ENCODE data around the gene BCOR.

BCOR gene

DNA sequence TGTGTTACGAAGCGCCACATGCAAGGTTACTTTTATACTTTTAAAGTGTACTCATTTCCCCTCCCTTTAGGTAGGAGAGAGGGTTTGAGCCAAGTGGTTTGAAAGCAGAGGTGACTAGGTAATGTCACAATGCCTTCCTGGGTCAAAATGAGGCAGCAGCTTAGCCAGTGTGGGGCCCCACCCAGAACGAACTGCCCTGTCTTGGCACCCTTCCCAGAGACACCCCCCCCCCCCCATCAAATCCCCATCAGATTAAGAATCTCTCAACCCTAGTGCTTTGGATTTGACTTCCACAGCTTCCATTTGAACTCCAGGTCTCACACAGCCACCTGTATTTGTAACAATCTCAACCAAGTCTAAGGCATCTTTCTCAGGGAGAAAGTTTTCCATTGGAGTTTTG is 31.1 kb downstream of the BCOR start:
- DNase-seq (ENCODE audit: extremely low read depth in 1 of 2, low read depth in 1 of 2): no peak

- peak in 1 of 2 donors; percentile 12 for DNase-seq (ENCODE audit: extremely low read depth in 1 of 2, low read depth in 1 of 2)
Measured at GRCh38 chrX:40065296-40066046, 32.3 kb downstream of the BCOR start.

GRCh38 chrX:40064055-40064597 is 33.6 kb downstream of the BCOR start:
- DNase-seq (ENCODE audit: extremely low read depth in 1 of 2, low read depth in 1 of 2): no peak

DNA sequence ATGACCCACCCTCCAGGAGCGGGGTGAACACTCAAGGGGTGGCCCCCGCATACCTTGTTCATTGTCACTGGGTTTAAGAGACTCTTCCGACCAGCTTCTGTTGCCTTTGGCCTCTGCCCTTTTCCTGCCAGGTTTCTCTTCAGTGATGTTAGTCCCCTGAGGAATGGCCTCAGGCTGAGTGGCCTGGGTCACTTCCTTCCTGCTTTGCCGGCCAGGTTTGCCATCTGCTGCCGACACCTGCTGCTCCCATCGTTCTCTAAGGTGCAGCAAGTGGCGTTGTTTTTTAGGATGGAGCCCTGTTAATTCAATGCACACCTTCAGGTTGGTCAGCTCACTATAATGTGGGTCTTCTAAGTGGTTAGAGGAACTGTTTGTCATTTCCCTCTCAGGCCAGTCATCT is 34.2 kb downstream of the BCOR start:
- DNase-seq (ENCODE audit: extremely low read depth in 1 of 2, low read depth in 1 of 2): no peak

GRCh38 chrX:40062525-40063155 is 35.1 kb downstream of the BCOR start:
- DNase-seq (ENCODE audit: extremely low read depth in 1 of 2, low read depth in 1 of 2): no peak

GRCh38 chrX:40061871-40062524 is 35.8 kb downstream of the BCOR start:
- no peak for DNase-seq (ENCODE audit: extremely low read depth in 1 of 2, low read depth in 1 of 2)

- no peak for DNase-seq (ENCODE audit: extremely low read depth in 1 of 2, low read depth in 1 of 2)
Measured at GRCh38 chrX:40061005-40061404, 36.8 kb downstream of the BCOR start.

DNA sequence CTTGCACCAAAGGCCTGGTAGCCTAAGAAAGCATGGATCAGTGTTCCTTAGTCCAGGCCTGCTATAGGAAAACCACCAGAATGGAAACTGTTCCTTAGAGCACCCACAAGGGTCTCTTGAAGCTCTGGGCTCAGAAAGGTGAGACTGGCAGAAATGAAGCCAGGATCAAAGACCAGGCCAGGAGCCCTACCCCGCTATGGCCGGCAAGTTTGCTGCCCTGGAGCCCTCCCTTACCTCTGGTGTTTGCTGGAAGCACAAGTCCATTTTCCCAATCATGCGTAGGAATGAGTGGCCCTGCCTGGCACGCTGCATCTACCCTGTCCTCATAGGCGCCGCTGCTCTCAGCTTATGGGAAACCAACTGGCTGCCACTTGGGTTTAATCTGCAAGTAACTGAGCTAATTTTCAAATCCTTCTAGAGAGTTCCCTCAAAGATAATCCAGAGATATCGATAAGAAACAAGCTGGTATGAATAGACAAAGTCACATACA is 37.4 kb downstream of the BCOR start:
- no peak for DNase-seq (ENCODE audit: extremely low read depth in 1 of 2, low read depth in 1 of 2)

DNA sequence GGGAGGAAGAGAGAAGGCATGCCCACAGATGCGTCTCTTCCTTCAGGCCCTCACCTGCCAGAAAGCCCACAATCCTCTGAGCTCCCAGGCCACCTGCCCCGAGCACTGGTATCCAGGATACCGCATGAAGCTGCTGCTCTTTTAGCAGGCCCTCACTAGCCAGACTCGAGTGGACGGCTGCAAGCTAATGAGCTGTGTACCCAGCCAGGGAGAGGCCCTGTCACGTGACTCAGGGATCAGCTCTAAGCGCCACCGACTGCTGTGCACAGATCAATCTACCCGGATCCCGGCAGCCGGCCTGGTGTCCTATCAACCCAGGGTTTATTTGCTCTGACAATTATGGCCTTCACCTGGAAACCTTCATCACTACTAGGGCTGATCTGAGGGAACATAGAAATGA is 39.0 kb downstream of the BCOR start:
- DNase-seq (ENCODE audit: extremely low read depth in 1 of 2, low read depth in 1 of 2): no peak

GRCh38 chrX:40057405-40057804 is 40.4 kb downstream of the BCOR start:
- DNase-seq (ENCODE audit: extremely low read depth in 1 of 2, low read depth in 1 of 2): no peak

- DNase-seq (ENCODE audit: extremely low read depth in 1 of 2, low read depth in 1 of 2): no peak
Measured at GRCh38 chrX:40056420-40056819, 41.3 kb downstream of the BCOR start.

GRCh38 chrX:40055495-40055894 is 42.3 kb downstream of the BCOR start:
- no peak for DNase-seq (ENCODE audit: extremely low read depth in 1 of 2, low read depth in 1 of 2)

GRCh38 chrX:40054793-40055192 is 43.0 kb downstream of the BCOR start:
- DNase-seq (ENCODE audit: extremely low read depth in 1 of 2, low read depth in 1 of 2): no peak

DNA sequence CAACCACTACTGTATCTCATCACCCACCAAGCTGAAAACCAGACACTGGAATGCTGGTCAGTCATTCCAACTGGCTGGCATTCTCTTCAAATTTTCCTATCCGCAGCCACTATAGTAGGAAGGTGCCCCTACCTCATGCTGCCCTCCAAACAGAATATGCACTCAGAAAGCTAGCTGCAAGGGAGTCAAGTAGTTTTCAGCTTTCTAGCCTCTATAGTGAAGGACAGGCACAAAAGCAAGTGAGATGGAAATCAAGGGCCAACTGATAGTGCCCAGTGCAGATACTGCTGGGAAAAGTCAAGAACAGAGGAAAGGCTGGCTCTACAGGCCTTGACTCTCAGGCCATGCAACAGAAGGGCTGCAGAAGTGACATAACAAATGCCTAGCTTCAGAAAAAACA is 47.2 kb downstream of the BCOR start:
- no peak for DNase-seq (ENCODE audit: extremely low read depth in 1 of 2, low read depth in 1 of 2)

GRCh38 chrX:40049084-40049641 is 48.6 kb downstream of the BCOR start:
- DNase-seq (ENCODE audit: extremely low read depth in 1 of 2, low read depth in 1 of 2): no peak

DNA sequence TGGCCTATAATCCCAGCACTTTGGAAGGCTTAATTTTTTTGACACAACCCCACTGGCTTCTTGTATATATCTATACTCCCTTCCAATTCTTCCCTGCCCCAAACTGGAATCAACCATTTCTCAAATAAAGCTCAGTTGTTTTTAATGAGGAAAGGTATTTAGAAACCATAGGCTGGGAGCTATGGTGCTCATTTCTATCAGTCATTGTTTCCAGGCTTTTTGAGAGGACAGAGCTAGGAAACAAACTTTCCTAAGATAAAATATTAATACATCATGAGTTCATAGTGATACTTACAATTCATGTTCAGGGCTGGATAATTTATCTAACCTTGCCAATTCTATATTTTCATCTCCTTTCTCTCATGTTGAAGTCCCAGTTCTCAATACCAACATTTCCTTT is 50.3 kb downstream of the BCOR start:
- DNase-seq (ENCODE audit: extremely low read depth in 1 of 2, low read depth in 1 of 2): no peak

DNA sequence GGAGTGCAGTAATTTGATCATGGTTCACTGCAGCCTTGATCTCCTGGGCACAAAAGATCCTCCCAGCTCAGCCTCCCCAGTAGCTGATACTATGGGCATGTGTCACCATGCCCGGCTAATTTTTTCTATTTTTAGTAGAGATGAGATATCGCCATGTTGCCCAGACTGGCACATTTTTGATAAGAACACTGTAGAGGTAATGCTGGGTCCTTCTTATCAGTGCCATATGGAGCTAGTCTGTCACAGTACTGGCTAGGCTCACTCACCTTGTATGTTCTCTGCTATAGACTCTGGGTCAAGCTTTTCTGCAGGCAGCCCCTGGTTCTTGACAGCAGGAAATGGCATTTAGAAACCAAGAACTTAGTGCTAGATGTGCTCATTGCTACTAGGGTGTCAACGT is 53.9 kb downstream of the BCOR start:
- no peak for DNase-seq (ENCODE audit: extremely low read depth in 1 of 2, low read depth in 1 of 2)

DNA sequence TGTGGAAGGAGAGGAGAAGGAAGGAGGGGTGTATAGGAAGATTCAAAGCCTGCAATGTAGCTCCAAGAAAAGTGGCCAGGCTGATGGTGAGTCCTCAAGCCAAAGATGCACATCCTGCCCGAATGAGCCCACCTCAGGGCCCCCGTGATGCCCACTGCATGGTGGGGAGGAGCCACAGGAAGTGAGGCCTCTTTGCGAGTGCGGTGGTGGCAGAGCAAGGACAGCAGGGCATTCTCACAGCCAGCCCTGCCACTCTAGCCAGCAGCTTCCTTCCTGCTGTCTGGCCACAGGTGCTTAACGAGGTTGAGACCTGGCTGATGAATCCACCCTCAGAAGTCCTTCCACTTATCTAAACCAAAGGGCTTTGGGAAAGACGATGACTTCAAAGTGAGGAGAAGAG is 55.8 kb downstream of the BCOR start:
- no peak for DNase-seq (ENCODE audit: extremely low read depth in 1 of 2, low read depth in 1 of 2)

GRCh38 chrX:40040686-40041461 is 56.9 kb downstream of the BCOR start:
- no peak for DNase-seq (ENCODE audit: extremely low read depth in 1 of 2, low read depth in 1 of 2)

DNA sequence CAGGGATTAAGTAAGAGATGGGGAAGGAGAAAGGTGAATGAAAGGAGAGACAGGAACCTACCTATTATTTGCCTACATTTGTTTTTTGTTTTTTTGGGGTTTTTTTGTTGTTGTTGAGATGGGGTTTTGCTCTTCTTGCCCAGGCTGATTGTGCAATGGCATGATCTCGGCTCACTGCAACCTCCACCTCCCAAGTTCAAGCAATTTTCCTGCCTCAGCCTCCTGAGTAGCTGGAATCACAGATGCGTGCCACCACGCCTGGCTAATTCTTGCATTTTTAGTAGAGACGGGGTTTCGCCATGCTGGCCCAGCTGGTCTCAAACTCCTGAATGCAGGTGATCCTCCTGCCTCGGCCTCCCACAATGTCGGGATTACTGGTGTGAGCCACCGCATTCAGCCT is 57.9 kb downstream of the BCOR start:
- DNase-seq (ENCODE audit: extremely low read depth in 1 of 2, low read depth in 1 of 2): no peak

DNA sequence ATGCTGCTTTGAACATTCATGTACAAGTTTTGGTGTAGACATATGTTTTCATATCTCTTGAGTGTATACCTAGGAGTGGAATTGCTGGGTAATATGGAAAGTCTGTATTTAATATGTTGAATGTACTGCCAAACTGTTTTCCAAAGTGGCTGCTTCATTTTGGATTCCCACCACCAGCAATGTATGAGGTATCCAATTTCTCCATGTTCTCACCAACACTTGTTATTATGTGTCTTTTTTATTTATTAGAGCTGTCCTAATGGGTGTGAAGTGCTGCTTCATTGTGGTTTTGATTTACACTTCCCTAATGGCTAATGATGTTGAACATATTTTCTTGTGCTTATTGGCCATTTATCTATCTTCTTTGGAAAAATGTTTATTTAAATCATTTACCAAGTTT is 60.4 kb downstream of the BCOR start:
- no peak for DNase-seq (ENCODE audit: extremely low read depth in 1 of 2, low read depth in 1 of 2)

Data from stimulated activated CD8-positive, alpha-beta memory T cell treated with anti-CD3 and anti-CD28 coated beads, Interleukin-7, amount 100 ng/mL, for 48 hours (primary cell).